Activated CD4-positive, alpha-beta T cell treated with anti-CD3 and anti-CD28 coated beads, Interleukin-10, Interleukin-2, amounts not matched to agents 100 ng/mL and 50 ng/mL, durations not matched to agents 16 hours and 8 hours (primary cell): ENCODE measurements around the gene TRAPPC10.

Experiments used
- DNase-seq: peaks from one replicate; pipeline ENCODE4 v3.0.0-alpha.2; 2020

The TRAPPC10 gene

GRCh38 chr21:44011579-44012473 is at the start of gene TRAPPC10:
TSS of gene TRAPPC10 (plus strand) at chr21:44012309. CDS start at chr21:44012494, 185 bp downstream.
- peak; percentile 90 for DNase-seq

- no peak for DNase-seq
These were observed 46.1 kb upstream of the TRAPPC10 start for GRCh38 chr21:43965911-43966585.

- no peak for DNase-seq
These were observed 45.1 kb upstream of the TRAPPC10 start for GRCh38 chr21:43966946-43967512.

- DNase-seq, result no peak
These were observed 44.1 kb upstream of the TRAPPC10 start for GRCh38 chr21:43967981-43968380.

- DNase-seq, result no peak
These were observed 43.5 kb upstream of the TRAPPC10 start for GRCh38 chr21:43968410-43969114.

- no peak for DNase-seq
These were observed 43.0 kb upstream of the TRAPPC10 start for GRCh38 chr21:43969115-43969444.

GRCh38 chr21:43970551-43970950 is 41.6 kb upstream of the TRAPPC10 start:
- no peak for DNase-seq

- no peak for DNase-seq
These were observed 40.7 kb upstream of the TRAPPC10 start for GRCh38 chr21:43971201-43971991.

- DNase-seq, result no peak
These were observed 40.2 kb upstream of the TRAPPC10 start for GRCh38 chr21:43971992-43972255.

- DNase-seq, result no peak
These were observed 39.1 kb upstream of the TRAPPC10 start for GRCh38 chr21:43972850-43973633.

GRCh38 chr21:43973634-43973955 is 38.5 kb upstream of the TRAPPC10 start:
- no peak for DNase-seq

GRCh38 chr21:43974791-43975468 is 37.2 kb upstream of the TRAPPC10 start:
- DNase-seq, result no peak

GRCh38 chr21:43975469-43976098 is 36.5 kb upstream of the TRAPPC10 start:
- DNase-seq, result peak; percentile 83

- DNase-seq, result no peak
These were observed 35.4 kb upstream of the TRAPPC10 start for GRCh38 chr21:43976661-43977060.

GRCh38 chr21:43978060-43978459 is 34.0 kb upstream of the TRAPPC10 start:
- DNase-seq, result no peak

GRCh38 chr21:43979654-43980053 is 32.5 kb upstream of the TRAPPC10 start:
- DNase-seq, result no peak

- DNase-seq, result no peak
These were observed 30.8 kb upstream of the TRAPPC10 start for GRCh38 chr21:43981151-43981870.

- no peak for DNase-seq
These were observed 30.3 kb upstream of the TRAPPC10 start for GRCh38 chr21:43981871-43982210.

- DNase-seq, result no peak
These were observed 29.5 kb upstream of the TRAPPC10 start for GRCh38 chr21:43982489-43983078.

GRCh38 chr21:43983390-43983789 is 28.7 kb upstream of the TRAPPC10 start:
- DNase-seq, result no peak
